NCI-H446 treated with DMSO at 0.1 percent for 48 hours (cell line): ENCODE results near the gene RWDD3.

Experiments used
- DNase-seq: peaks from one replicate; lab custom pipeline; 2025; lab: John Stamatoyannopoulos, UW

The RWDD3 gene

GRCh38 chr1:95282518-95282895 is 48.5 kb downstream of the RWDD3 start:
- no peak for DNase-seq

GRCh38 chr1:95284420-95284819 is 50.4 kb downstream of the RWDD3 start:
- no peak for DNase-seq

- DNase-seq, result no peak
These were observed 52.5 kb downstream of the RWDD3 start for GRCh38 chr1:95286479-95286878.

GRCh38 chr1:95287081-95287480 is 53.1 kb downstream of the RWDD3 start:
- DNase-seq, result peak; percentile 4

GRCh38 chr1:95287825-95288224 is 53.8 kb downstream of the RWDD3 start:
- DNase-seq, result no peak
